ENCODE measurements around the gene RNF25.

The RNF25 gene

GRCh38 chr2:218671097-218671653 is 627 bp downstream of the RNF25 start:
- no peak for DNase-seq

GRCh38 chr2:218664653-218665052 is 7.1 kb downstream of the RNF25 start:
- DNase-seq, result no peak

- no peak for DNase-seq
These were observed 7.9 kb downstream of the RNF25 start for GRCh38 chr2:218663901-218664300.

- DNase-seq, result no peak
These were observed 9.0 kb downstream of the RNF25 start for GRCh38 chr2:218662827-218663226.

- no peak for DNase-seq
These were observed 9.4 kb downstream of the RNF25 start for GRCh38 chr2:218662377-218662776.

GRCh38 chr2:218659988-218660358 is 11.8 kb downstream of the RNF25 start:
- DNase-seq, result no peak

- peak; percentile 92 for DNase-seq
These were observed 12.4 kb downstream of the RNF25 start, which contains the start of the genes BCS1L and ZNF142 for GRCh38 chr2:218659258-218659987. TSS of gene BCS1L (plus strand) at chr2:218659683. CDS start at chr2:218660988, 1,305 bp downstream. TSS of gene ZNF142 (minus strand) at chr2:218659623. CDS start at chr2:218656429, 3,194 bp downstream.

GRCh38 chr2:218658671-218659257 is 13.0 kb downstream of the RNF25 start:
- DNase-seq, result no peak

GRCh38 chr2:218655751-218656150 is 16.1 kb downstream of the RNF25 start:
- DNase-seq, result no peak

- no peak for DNase-seq
These were observed 23.1 kb downstream of the RNF25 start for GRCh38 chr2:218648787-218649100.

GRCh38 chr2:218648088-218648786 is 23.6 kb downstream of the RNF25 start:
- peak; percentile 36 for DNase-seq

- DNase-seq, result no peak
These were observed 26.7 kb downstream of the RNF25 start for GRCh38 chr2:218645126-218645525.

- no peak for DNase-seq
These were observed 27.1 kb downstream of the RNF25 start for GRCh38 chr2:218644721-218645120.

GRCh38 chr2:218643751-218644310 is 28.0 kb downstream of the RNF25 start:
- no peak for DNase-seq

GRCh38 chr2:218642786-218643185 is 29.0 kb downstream of the RNF25 start:
- no peak for DNase-seq

GRCh38 chr2:218642121-218642656 is 29.6 kb downstream of the RNF25 start:
- no peak for DNase-seq

GRCh38 chr2:218638372-218638771 is 33.4 kb downstream of the RNF25 start:
- no peak for DNase-seq

- DNase-seq, result no peak
These were observed 36.1 kb downstream of the RNF25 start for GRCh38 chr2:218635719-218636118.

- DNase-seq, result no peak
These were observed 40.0 kb downstream of the RNF25 start for GRCh38 chr2:218631837-218632236.

GRCh38 chr2:218627939-218628338 is 43.9 kb downstream of the RNF25 start:
- no peak for DNase-seq

GRCh38 chr2:218626369-218626768 is 45.4 kb downstream of the RNF25 start:
- DNase-seq, result no peak

GRCh38 chr2:218623366-218623705 is 48.5 kb downstream of the RNF25 start:
- no peak for DNase-seq
